ENCODE results near the gene PRPF19.

The PRPF19 gene

DNA sequence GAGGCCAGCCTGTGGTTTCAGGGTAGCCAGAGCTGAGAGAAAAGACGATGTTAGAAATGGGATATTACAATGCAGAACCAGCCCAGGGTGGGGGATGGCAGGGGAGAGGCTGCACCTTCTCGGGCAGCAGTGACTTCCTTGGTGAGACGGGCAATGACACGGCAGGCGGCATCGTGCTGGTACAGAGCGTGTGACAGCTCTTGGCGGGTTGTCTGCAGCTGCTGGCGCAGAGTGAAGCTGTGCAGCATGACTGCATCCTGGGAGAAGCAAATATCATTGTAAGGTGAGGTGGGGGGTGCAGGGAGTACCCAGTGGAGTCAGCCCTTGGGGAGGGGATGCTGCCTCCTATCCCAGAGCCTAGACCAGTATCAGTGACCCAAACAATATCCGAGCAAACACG lies 3.8 kb downstream of the PRPF19 start:
- no peak for DNase-seq (ENCODE audit: low read depth)
- TF ChIP-seq, protein P1, sequence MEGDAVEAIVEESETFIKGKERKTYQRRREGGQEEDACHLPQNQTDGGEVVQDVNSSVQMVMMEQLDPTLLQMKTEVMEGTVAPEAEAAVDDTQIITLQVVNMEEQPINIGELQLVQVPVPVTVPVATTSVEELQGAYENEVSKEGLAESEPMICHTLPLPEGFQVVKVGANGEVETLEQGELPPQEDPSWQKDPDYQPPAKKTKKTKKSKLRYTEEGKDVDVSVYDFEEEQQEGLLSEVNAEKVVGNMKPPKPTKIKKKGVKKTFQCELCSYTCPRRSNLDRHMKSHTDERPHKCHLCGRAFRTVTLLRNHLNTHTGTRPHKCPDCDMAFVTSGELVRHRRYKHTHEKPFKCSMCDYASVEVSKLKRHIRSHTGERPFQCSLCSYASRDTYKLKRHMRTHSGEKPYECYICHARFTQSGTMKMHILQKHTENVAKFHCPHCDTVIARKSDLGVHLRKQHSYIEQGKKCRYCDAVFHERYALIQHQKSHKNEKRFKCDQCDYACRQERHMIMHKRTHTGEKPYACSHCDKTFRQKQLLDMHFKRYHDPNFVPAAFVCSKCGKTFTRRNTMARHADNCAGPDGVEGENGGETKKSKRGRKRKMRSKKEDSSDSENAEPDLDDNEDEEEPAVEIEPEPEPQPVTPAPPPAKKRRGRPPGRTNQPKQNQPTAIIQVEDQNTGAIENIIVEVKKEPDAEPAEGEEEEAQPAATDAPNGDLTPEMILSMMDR (IDR thresholded peaks at IDR 0.05; ENCODE audit: control insufficient read depth, insufficient read depth, low read depth, low read length, missing control alignments) = no peak
- H3K4me3 ChIP-seq (ENCODE audit: control insufficient read depth, low read depth, low read length) = no peak overlapping the region

DNA sequence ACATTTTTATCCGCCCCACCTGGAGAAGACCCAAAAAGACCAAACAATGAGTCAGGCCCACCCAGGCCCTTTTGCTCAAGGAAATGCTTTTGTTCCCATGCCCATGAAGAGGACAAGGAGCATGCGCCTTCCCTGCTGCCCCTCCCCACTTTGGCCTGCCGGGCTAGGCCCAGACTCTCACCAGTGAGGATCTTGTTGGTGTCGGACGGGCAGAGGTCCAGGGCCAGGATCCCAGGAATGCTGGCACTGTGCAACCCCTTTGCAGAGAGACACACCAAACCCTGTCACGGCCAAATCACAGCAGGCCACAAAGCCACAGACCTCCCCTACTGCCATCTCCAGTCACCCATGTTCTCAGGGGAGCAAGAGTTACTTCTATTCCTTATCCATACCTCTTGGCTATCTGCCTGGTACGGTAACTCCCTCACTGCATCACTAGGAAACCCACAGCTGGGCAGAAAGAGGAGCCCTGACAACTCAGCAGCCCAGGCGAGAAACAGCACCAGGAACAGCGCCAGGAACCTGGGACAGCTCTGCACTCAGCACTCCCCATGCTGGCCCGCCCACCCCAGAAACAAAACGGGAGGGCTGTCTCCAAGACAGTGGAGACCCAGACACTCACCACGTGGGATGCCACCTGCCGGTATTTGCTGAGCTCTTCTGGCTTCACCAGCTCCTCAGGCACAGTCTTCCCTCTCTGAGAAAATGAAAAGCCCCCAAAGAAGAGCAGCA lies 5.5 kb downstream of the PRPF19 start:
- no peak overlapping the region for H3K4me3 ChIP-seq (ENCODE audit: control insufficient read depth, low read depth, low read length)
- DNase-seq (ENCODE audit: low read depth) = no peak
- TF ChIP-seq, protein P1 (IDR thresholded peaks at IDR 0.05; ENCODE audit: control insufficient read depth, insufficient read depth, low read depth, low read length, missing control alignments) = no peak

DNA sequence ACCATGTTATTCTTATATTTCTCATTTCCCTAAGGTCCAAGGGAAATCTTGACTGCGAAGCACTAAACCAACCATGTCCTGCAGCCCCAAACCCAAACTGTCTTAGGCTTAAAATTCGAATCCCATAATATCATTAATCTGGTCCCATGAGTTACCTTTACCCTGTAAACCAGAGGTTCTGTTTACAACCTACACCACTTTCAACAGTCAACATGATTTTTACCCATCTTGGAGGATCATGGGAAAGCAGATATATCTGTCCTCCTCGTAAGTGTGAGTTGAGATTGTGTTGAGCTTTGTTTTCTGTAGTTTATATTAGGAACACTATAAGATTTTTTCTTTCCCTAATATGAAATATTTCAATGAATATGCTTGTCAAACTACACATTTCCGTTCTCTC lies 6.4 kb downstream of the PRPF19 start:
- TF ChIP-seq, protein P1 (IDR thresholded peaks at IDR 0.05; ENCODE audit: control insufficient read depth, insufficient read depth, low read depth, low read length, missing control alignments) = no peak
- no peak for DNase-seq (ENCODE audit: low read depth)
- no peak overlapping the region for H3K4me3 ChIP-seq (ENCODE audit: control insufficient read depth, low read depth, low read length)

DNA sequence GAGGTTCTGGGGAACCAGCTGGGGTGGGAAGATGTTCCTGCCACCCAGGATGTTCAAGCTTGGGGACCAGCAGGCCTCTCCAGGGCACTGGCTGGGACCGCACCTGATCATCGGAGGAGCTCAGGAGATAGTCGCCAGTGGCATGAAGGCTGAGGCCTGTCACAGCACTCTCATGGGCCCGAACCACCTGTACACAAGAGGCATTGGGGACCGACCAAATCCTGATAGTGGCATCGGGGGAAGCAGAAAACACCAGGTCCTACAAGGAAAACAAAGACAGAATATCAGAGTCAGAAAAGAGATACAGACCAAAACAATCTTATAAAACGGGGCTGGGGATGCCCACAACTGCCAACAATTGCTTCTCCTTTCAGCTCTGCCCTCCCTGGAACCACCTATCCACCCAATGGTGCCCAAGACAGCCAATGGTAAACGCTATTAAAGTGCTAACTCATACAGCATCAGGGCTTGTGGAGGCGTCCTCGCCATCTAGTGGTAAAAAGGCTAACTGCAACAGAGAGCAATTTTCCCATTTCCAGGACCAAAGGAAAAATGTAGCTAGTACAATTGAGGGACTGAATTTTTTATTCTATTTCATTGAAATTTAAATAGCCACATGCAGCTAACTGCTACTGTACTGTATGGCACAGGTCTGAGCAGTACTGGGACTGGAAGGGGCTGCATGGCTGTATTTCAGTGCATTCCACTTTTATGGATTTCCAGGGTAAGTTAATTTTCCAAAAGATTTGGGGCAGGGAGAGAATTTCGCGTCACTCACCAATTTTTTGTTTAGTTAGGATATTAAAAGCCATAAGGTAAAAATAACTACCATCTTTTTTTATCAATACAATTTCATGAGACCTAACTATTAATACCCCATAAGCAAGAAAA lies 7.1 kb downstream of the PRPF19 start:
- DNase-seq (ENCODE audit: low read depth) = no peak
- TF ChIP-seq, protein P1 (IDR thresholded peaks at IDR 0.05; ENCODE audit: control insufficient read depth, insufficient read depth, low read depth, low read length, missing control alignments) = peak; percentile 94
- H3K4me3 ChIP-seq (ENCODE audit: control insufficient read depth, low read depth, low read length) = no peak overlapping the region

DNA sequence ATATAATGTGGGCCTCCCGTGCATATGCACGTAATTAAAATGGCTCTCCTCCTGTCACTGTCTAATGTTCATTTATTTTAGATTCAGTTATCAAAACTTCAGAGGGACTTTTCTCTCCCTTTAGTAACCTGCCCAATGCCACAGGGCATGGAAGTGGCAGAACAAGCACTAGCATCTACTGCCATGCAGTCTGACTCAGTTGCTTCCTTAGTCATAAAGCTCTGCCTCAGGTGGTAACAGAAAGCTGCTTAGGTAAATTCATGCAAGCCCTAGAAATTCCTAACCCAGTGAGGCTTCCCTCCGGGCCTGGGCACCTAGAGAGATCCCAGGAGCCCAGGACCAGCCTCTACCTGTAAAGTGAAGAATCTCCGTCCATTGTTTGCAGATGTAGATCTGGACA lies 8.9 kb downstream of the PRPF19 start:
- TF ChIP-seq, protein P1 (IDR thresholded peaks at IDR 0.05; ENCODE audit: control insufficient read depth, insufficient read depth, low read depth, low read length, missing control alignments) = no peak
- DNase-seq (ENCODE audit: low read depth) = no peak
- H3K4me3 ChIP-seq (ENCODE audit: control insufficient read depth, low read depth, low read length) = no peak overlapping the region

DNA sequence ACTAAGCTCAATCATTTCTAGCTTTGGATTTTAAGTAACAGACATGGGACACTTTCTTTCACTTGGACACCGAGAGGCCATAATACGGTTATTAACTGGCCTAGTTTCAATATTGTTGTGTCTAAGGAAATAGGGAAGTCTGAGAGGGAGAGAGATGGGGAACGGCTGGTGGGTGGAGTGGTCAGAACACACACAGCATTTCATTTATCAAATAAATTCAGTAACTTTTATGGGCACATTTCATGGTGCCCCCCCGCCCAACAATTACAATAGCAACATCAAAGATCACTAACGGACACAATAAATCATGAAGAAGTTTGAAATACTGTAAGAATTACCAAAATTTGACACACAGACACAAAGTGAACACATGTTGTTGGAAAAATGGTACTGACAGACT lies 10.7 kb downstream of the PRPF19 start:
- TF ChIP-seq, protein P1 (IDR thresholded peaks at IDR 0.05; ENCODE audit: control insufficient read depth, insufficient read depth, low read depth, low read length, missing control alignments) = no peak
- H3K4me3 ChIP-seq (ENCODE audit: control insufficient read depth, low read depth, low read length) = no peak overlapping the region
- DNase-seq (ENCODE audit: low read depth) = no peak

Measured in AG09309 (cell line).